H1 (cell line): ENCODE measurements around the gene MDM4. TPM values are rescaled to one million over a fixed set of nuclear protein-coding genes. Genes with fewer than 3 reads are reported as not detected.
"Not testable (repeated sequence)": the region's sequence is repeated elsewhere in the genome, so short reads cannot be mapped to it uniquely, and the experiment has no call there.

Source experiments
- CTCF ChIA-PET: fragments of 300-600 bp; sonication (Branson Sonifier 250); formaldehyde crosslinking; loops from one replicate; lab custom pipeline; 2021; ENCODE audit not compliant: partially characterized antibody; lab: Charles Lee
- POLR2A ChIA-PET: fragments of 300-600 bp; sonication (Branson Sonifier 250); formaldehyde crosslinking; loops from one replicate; lab custom pipeline; 2021; ENCODE audit warnings: inconsistent platforms; ENCODE audit not compliant: partially characterized antibody; lab: Charles Lee
- DNase-seq, 2 experiments: peaks; one replicate each; pipeline versions ENCODE4 v3.0.0 to v3.0.0-alpha.2; 2010 to 2022; ENCODE audit warnings: low spot score in 2 of 2, low read depth in 1 of 2, mixed read lengths in 1 of 2
- FAIRE-seq: peaks from 2 replicates; lab custom pipeline; 2011; peaks lifted over from hg19 to GRCh38; lab: Jason Lieb, UNC
- H2AFZ ChIP-seq: 2 replicates; pipeline ENCODE4 v1.8.1; 2012; ENCODE audit warnings: low read length, inconsistent platforms
- H2AK5ac ChIP-seq: 2 replicates; pipeline ENCODE4 v1.6.1; 2013; ENCODE audit warnings: low read depth, low read length
- H2BK120ac ChIP-seq: replicated peaks from 2 replicates; pipeline ENCODE3; 2013; ENCODE audit warnings: low read depth, low read length, inconsistent platforms
- H2BK12ac ChIP-seq: 2 replicates; pipeline ENCODE4 v1.6.1; 2013; ENCODE audit warnings: low read depth, low read length
- H2BK15ac ChIP-seq: 2 replicates; pipeline ENCODE4 v1.6.1; 2013; ENCODE audit warnings: low read length
- H2BK20ac ChIP-seq: 2 replicates; pipeline ENCODE4 v1.6.1; 2013; ENCODE audit warnings: low read length
- H2BK5ac ChIP-seq: 2 replicates; pipeline ENCODE4 v1.6.1; 2013; ENCODE audit warnings: low read depth, low read length
- H3K14ac ChIP-seq: 2 replicates; pipeline ENCODE4 v1.6.1; 2013; ENCODE audit warnings: inconsistent platforms; ENCODE audit not compliant: insufficient read length
- H3K18ac ChIP-seq: 2 replicates; pipeline ENCODE4 v1.6.1; 2013; ENCODE audit warnings: low read length; ENCODE audit errors: extremely low read depth
- H3K23ac ChIP-seq: 2 replicates; pipeline ENCODE4 v1.6.1; 2013; ENCODE audit warnings: inconsistent platforms; ENCODE audit not compliant: insufficient read length
- H3K23me2 ChIP-seq: 2 replicates; pipeline ENCODE4 v1.6.1; 2013; ENCODE audit warnings: low read depth, low read length
- H3K27ac ChIP-seq: 2 replicates; pipeline ENCODE4 v1.6.1; 2011; ENCODE audit warnings: low read depth, low read length, inconsistent platforms
- H3K27me3 ChIP-seq, 4 experiments: replicated peaks in 1 of 4; 1 replicate in 1 of 4; 2 replicates in 3 of 4; pipeline versions ENCODE4 v1.6.1 to v1.8.1; 2011 to 2013; ENCODE audit warnings: low read length in 3 of 4, mild to moderate bottlenecking in 3 of 4, inconsistent platforms in 2 of 4, mixed read lengths in 2 of 4, moderate library complexity in 1 of 4; ENCODE audit not compliant: control insufficient read depth in 3 of 4, insufficient read depth in 3 of 4; ENCODE audit errors: extremely low read depth in 1 of 4
- H3K36me3 ChIP-seq, 4 experiments: 2 replicates each; pipeline versions ENCODE4 v1.6.1 to v1.8.1; 2011 to 2013; ENCODE audit warnings: mild to moderate bottlenecking in 4 of 4, low read length in 3 of 4, moderate library complexity in 2 of 4, control low read depth in 1 of 4, inconsistent platforms in 1 of 4; ENCODE audit not compliant: insufficient read depth in 4 of 4, control insufficient read depth in 2 of 4
- H3K4ac ChIP-seq: replicated peaks from 2 replicates; pipeline ENCODE3; 2013; ENCODE audit warnings: low read length, low read depth, mixed read lengths, inconsistent platforms; ENCODE audit not compliant: insufficient read length
- H3K4me1 ChIP-seq, 4 experiments: replicated peaks in 1 of 4; 1 replicate in 1 of 4; 2 replicates in 3 of 4; pipeline versions ENCODE4 v1.6.1 to v1.8.1; 2011 to 2013; ENCODE audit warnings: low read length in 3 of 4, inconsistent platforms in 2 of 4, mixed read lengths in 1 of 4; ENCODE audit not compliant: insufficient read depth in 4 of 4, control insufficient read depth in 3 of 4
- H3K4me2 ChIP-seq, 2 experiments: 2 replicates each; pipeline versions ENCODE4 v1.6.1 to v1.8.1; 2011 to 2013; ENCODE audit warnings: low read depth in 2 of 2, low read length in 2 of 2, control low read depth in 1 of 2, inconsistent platforms in 1 of 2, mild to moderate bottlenecking in 1 of 2; ENCODE audit not compliant: insufficient read depth in 1 of 2
- H3K4me3 ChIP-seq, 4 experiments: fragments of 200-600, 300-600 bp in 1 of 4; sonication (generic), shearing (Covaris generic), sonication (Bioruptor Twin) in 1 of 4; 2 replicates each; pipeline versions ENCODE4 v1.5.1 to v1.8.1; 2011 to 2016; ENCODE audit warnings: low read length in 4 of 4, low read depth in 3 of 4, control low read depth in 2 of 4, inconsistent platforms in 2 of 4, mild to moderate bottlenecking in 2 of 4, mixed read lengths in 1 of 4, moderate library complexity in 1 of 4; ENCODE audit not compliant: insufficient read depth in 2 of 4; ENCODE audit errors: extremely low read depth in 1 of 4
- H3K56ac ChIP-seq: replicated peaks from 2 replicates; pipeline ENCODE3; 2013; ENCODE audit warnings: low read depth, mild to moderate bottlenecking, mixed read lengths, low read length, inconsistent platforms; ENCODE audit not compliant: insufficient read length
- H3K79me1 ChIP-seq: 2 replicates; pipeline ENCODE4 v1.6.1; 2013; ENCODE audit warnings: low read depth, low read length, control low read depth
- H3K79me2 ChIP-seq, 2 experiments: 2 replicates each; pipeline versions ENCODE4 v1.6.1 to v1.8.1; 2012 to 2013; ENCODE audit warnings: low read length in 2 of 2, mild to moderate bottlenecking in 2 of 2, inconsistent platforms in 1 of 2; ENCODE audit not compliant: insufficient read depth in 2 of 2, control insufficient read depth in 1 of 2
- H3K9ac ChIP-seq, 4 experiments: replicated peaks in 1 of 4; 1 replicate in 1 of 4; 2 replicates in 3 of 4; pipeline versions ENCODE4 v1.6.1 to v1.8.1; 2011 to 2013; ENCODE audit warnings: low read depth in 3 of 4, low read length in 3 of 4, control low read depth in 2 of 4, mild to moderate bottlenecking in 2 of 4, moderate library complexity in 2 of 4, inconsistent platforms in 1 of 4; ENCODE audit errors: extremely low read depth in 1 of 4
- H3K9me3 ChIP-seq, 2 experiments: 2 replicates each; pipeline versions ENCODE4 v1.6.1 to v1.8.1; 2012 to 2013; ENCODE audit warnings: mild to moderate bottlenecking in 2 of 2, moderate library complexity in 2 of 2, control low read depth in 1 of 2, inconsistent platforms in 1 of 2, low read depth in 1 of 2, low read length in 1 of 2, mixed read lengths in 1 of 2; ENCODE audit not compliant: insufficient read depth in 2 of 2
- H4K20me1 ChIP-seq, 2 experiments: replicated peaks in 1 of 2; 2 replicates each; pipeline versions ENCODE3 to v1.8.1; 2011 to 2013; ENCODE audit warnings: inconsistent platforms in 2 of 2, low read length in 2 of 2, mild to moderate bottlenecking in 1 of 2; ENCODE audit not compliant: insufficient read depth in 2 of 2, control insufficient read depth in 1 of 2
- H4K5ac ChIP-seq: 2 replicates; pipeline ENCODE4 v1.6.1; 2013; ENCODE audit warnings: low read length, low read depth, mixed read lengths, inconsistent platforms; ENCODE audit not compliant: insufficient read length
- H4K8ac ChIP-seq: 2 replicates; pipeline ENCODE4 v1.8.0; 2013; ENCODE audit warnings: mild to moderate bottlenecking, moderate library complexity, low read length, inconsistent platforms; ENCODE audit not compliant: insufficient read depth; ENCODE audit errors: extremely low read depth
- H4K91ac ChIP-seq: replicated peaks from 2 replicates; pipeline ENCODE3; 2013; ENCODE audit warnings: low read length, mixed read lengths, inconsistent platforms; ENCODE audit not compliant: insufficient read length
- WGBS, 2 experiments: shearing (Covaris generic) in 1 of 2; methylation state at CpG; one replicate each; pipeline versions ENCODE4 v1.1.6 to v1.1.7; 2013 to 2015; ENCODE audit warnings: low lambda C conversion rate in 2 of 2, mixed read lengths in 2 of 2, inconsistent platforms in 1 of 2, low coverage in 1 of 2, missing lambda C conversion rate in 1 of 2; ENCODE audit not compliant: insufficient replicate concordance in 2 of 2, insufficient coverage in 1 of 2, insufficient read length in 1 of 2; ENCODE audit errors: extremely low coverage in 1 of 2, missing lambda C conversion rate in 1 of 2; 5-methylcytosine and 5-hydroxymethylcytosine counted together
- polyA plus RNA-seq, 7 experiments: library from polyadenylated mRNA; depleted of rRNA in 3 of 7; stranded (reverse) in 5 of 7; unstranded in 2 of 7; fragments of >200 nt in 5 of 7; fragments of 200-250 nt in 2 of 7; gene quantifications; 1 replicate in 5 of 7; 2 replicates in 1 of 7; 4 replicates in 1 of 7; pipeline versions ENCODE4 v1.2.1 to v1.2.3, GENCODE V29; 2011 to 2013; ENCODE audit warnings: missing spikeins in 2 of 7, mixed read lengths in 2 of 7
- total RNA-seq: library from RNA; stranded (reverse); fragmentation: NEBNext Ultra II Directional; extraction: Animal tissue kit (Norgen Biotek cat#: 25700); gene quantifications from 2 replicates; pipeline ENCODE4 v1.2.1, GENCODE V29; 2021

The MDM4 gene
- total and polyA plus RNA-seq, 2 of the 8 experiments (the other 6 are each of a cell fraction or from before 2014, with no cell fraction given) = 10.8 to 84.9 TPM

GRCh38 chr1:204570021-204570420 lies 53.8 kb downstream of the MDM4 start:
- H2BK15ac ChIP-seq, H3K4me2 ChIP-seq, H4K20me1 ChIP-seq, H3K27ac ChIP-seq, FAIRE-seq, H2BK12ac ChIP-seq, H2BK5ac ChIP-seq, H3K27me3 ChIP-seq, POLR2A ChIA-PET, H3K23me2 ChIP-seq, H4K8ac ChIP-seq, H3K9me3 ChIP-seq, DNase-seq, H3K79me2 ChIP-seq, H2BK20ac ChIP-seq, H3K23ac ChIP-seq, H3K14ac ChIP-seq, H3K18ac ChIP-seq, H3K79me1 ChIP-seq, H4K91ac ChIP-seq, H3K4ac ChIP-seq, H4K5ac ChIP-seq, H2AK5ac ChIP-seq, H3K56ac ChIP-seq, H2AFZ ChIP-seq, H3K36me3 ChIP-seq, H3K4me3 ChIP-seq, H2BK120ac ChIP-seq, H3K9ac ChIP-seq: not testable (repeated sequence)
- H3K4me1 ChIP-seq = peaks cover 15 to 44% (median 31%) of the 10 kb centered on the region in 4 experiments
- 59% methylated on average over 3 of the region's 3 CpGs; no CpG with 5 or more reads in 1 of the 2 experiments for WGBS, 2 experiments
- CTCF ChIA-PET = interaction anchor here (0.9 to 28.0 kb wide), 2 partner anchors 29 to 238 kb away, joined by 3 to 397 read pairs; no protein-coding TSS in a partner anchor
